ENCODE results near the gene KRT13. TPM values are rescaled to one million over a fixed set of nuclear protein-coding genes. Genes with fewer than 3 reads are reported as not detected.
"Not testable (repeated sequence)": the region's sequence is repeated elsewhere in the genome, so short reads cannot be mapped to it uniquely, and the experiment has no call there.

The KRT13 gene
- total RNA-seq, result 0.62 TPM

DNA sequence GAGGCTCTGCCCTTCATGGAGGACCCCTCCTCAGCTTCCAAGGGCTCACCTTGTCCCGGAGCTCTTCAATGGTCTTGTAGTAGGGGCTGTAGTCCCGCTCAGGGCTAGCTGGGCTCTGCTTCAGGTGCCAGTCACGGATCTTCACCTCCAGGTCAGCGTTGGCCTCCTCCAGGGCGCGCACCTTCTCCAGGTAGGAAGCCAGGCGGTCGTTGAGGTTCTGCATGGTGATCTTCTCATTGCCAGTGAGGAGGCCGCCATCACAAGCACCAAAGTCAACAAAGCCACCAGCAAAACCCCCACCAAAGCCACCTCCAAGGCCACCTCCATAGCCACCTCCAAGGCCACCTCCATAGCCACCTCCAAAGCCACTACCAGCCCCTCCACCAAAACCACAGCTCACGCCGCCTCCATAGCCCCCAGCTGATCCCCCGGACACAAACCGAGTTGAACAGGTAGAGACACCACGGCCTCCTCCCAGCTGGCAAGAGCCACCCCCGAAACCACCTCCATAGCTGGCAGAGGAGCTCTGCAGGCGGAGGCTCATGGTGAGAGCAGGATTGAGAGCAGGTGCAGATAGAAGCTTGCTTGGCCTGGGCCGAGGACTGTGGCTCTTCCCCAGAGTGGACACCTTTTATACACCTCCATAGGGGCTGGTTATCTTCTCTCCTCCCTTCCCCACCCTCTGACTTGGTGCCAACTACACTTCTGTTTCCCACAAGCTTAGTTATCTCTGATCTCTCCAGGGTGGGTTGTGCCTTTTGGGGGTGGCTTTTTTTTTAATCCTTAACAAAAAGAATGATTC, at the start of gene KRT13:
Gene KRT13 (minus strand): TSS at position 606 of the 802 bp plus-strand sequence. CDS start 62 bp downstream, at position 544.
- intact Hi-C loops (cut with DNase I), result no loop called here
- no peak for ATAC-seq
- no peak for DNase-seq (ENCODE audit: low spot score)

GRCh38 chr17:41553987-41554680, 48.7 kb upstream of the KRT13 start:
- ATAC-seq (peak; percentile 84), DNase-seq (ENCODE audit: low spot score) (no peak)

GRCh38 chr17:41553176-41553575, 47.8 kb upstream of the KRT13 start:
- DNase-seq (ENCODE audit: low spot score) (no peak), ATAC-seq (no peak)
- intact Hi-C loops (cut with DNase I), result loop anchor here (5.0 kb wide), 1 partner anchor 94 kb away; no protein-coding TSS in a partner anchor

More at GRCh38 chr17:41553987-41554680, 48.7 kb upstream of the KRT13 start:
- intact Hi-C loops (cut with DNase I), result loop anchor here (5.0 kb wide), 1 partner anchor 93 kb away; no protein-coding TSS in a partner anchor

DNA sequence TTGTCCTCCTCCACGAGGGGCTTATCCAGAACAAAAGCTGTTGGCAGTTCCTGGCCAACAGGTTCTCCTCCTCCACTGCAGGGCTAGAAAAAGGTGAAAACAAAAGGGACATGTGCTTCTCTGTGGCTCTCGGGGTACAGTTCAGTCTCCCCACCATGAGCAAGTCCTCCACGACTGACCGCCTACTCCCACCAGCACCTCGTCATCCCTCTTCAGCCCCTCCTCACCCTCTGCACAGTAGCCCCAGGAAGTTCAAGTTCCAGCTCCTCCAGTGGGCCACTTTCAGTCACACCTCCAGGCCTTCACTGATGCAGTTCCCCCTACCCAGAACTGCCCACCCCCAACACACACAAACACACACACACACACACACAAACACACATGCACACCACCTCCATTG, 47.0 kb upstream of the KRT13 start:
- ATAC-seq (no peak), DNase-seq (ENCODE audit: low spot score) (no peak)
- intact Hi-C loops (cut with DNase I), result loop anchor here (5.0 kb wide), 1 partner anchor 95 kb away; no protein-coding TSS in a partner anchor

DNA sequence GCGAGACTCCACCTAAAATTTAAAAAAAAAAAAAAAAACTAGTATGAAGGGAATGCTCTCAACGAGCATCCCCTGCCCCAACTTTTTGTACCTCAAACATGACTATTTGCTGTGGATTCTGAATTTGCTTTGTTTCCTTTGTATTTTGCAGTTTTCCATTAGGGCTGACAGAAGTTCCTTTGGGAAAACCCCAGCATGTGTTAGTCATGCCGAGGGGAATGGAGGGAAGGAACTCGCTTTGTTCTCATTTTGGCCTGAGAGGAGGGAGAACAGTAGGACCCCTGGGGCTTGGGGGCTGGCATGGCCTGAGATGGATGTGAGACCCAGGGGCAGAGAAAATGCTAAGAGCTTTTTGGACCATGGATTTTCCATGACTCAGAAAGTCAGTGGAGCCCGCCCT, 46.0 kb upstream of the KRT13 start:
- ATAC-seq (no peak), DNase-seq (ENCODE audit: low spot score) (no peak)
- intact Hi-C loops (cut with DNase I), result loop anchor here (5.0 kb wide), 1 partner anchor 96 kb away; no protein-coding TSS in a partner anchor

- intact Hi-C loops (cut with DNase I), result loop anchor here (5.0 kb wide), 1 partner anchor 98 kb away; no protein-coding TSS in a partner anchor
- ATAC-seq (peak; percentile 5), DNase-seq (ENCODE audit: low spot score) (no peak)
These were observed 44.2 kb upstream of the KRT13 start for GRCh38 chr17:41549596-41550039.

DNA sequence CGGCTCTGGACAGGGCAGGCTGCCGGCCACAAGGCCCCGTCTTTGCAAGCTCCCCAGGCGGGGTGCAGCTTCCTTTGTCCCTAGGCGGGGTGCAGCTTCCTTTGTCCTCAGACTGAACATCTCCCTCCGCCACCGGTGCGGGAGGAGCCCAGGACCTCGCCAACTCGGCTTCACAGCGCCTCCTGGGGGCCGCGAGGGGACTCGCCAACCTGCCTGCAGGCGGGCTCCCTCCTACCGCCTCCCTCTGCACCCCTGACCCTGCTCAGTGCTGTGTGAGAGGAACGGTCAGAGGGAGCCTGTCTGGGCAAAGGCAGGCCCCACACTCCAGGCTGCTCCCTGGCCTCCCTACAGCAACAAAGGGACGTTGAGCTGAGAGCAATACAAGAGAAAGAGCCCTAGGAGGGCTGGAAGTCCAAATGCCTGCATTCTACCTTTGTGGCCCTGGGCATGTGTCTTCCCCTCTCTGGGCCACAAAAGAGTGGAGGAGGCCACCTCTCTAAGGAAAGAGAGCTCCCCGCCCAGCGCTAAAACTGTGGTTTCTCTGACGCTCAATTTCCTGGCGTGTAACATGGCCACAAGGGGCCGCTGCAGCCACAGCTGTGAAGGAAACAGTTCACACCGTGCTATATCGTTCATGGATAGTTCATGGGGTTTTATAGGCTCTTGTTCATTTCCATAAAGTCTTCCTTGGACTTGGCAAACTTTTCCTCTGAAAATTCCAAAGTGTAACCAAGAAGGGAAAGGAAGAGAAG, 43.6 kb upstream of the KRT13 start:
- intact Hi-C loops (cut with DNase I), result no loop called here
- ATAC-seq, result peak; percentile 94
- peak; percentile 93 for DNase-seq (ENCODE audit: low spot score)

DNA sequence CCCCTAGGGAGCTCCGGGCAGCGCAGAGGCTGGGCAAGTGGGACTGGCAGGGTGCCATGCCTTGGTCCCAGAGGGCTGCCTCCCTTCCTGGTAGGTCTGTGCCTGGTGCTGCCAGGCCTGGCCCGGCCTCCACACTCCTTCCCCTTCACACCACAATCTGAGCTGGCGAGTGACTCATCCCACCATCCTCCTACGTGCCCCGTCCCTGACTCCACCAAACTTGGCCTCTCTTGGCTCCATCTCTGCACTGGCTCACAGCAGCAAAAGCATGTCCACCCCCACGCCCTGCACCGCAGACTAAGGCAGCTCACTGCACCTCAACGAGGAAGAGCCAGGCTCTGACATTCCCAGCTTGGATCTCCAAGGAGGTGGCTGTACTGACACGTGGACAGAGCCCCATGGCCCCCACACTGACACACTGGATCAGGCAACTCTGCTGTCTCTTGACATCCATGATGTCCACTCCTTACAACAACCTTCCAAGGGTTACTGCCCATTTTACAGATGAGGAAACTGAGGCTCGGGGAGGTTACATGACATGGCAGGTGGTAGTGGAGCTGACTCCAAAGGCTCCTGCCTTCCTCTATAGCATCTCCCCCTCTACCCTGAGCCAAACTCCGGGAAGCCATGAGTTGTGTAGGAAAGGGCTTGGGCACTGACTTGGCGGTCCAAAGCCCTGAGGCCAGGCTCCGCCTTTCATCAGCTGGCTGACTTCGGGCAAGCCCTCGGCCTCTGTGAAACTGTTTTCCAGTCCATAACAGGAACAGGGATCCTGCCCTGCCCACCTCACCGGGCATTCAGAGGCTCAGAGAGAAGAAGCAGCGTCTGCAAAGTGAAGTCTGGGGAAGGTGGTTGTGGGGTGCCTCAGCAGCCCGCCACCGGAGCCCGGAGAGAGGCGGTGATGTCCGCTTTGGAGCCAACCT, 42.8 kb upstream of the KRT13 start:
- DNase-seq (ENCODE audit: low spot score), result peak; percentile 69
- intact Hi-C loops (cut with DNase I), result no loop called here
- peak; percentile 42 for ATAC-seq

GRCh38 chr17:41547378-41547841, 42.0 kb upstream of the KRT13 start:
- DNase-seq (ENCODE audit: low spot score) (no peak), ATAC-seq (no peak)
- intact Hi-C loops (cut with DNase I), result no loop called here

DNA sequence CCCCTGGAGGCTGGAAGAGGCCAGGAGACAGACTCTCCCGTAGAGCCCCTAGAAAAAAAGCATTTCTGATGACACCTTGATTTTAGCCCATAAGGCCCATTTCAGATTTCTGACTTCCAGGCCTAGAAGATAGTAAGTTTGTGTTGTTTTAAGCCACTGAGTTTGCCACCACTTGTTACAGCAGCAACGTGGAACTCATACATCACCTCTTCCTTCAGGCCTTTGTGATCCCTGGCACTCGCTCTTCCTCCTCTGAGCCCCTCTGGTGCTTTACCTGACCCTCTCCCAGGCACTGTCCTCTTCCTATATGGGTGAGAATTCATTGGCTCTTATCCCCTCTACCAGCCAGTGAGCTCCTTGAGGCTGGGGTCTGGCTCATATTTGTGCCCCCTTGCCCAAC, 41.4 kb upstream of the KRT13 start:
- DNase-seq (ENCODE audit: low spot score), result no peak
- no peak for ATAC-seq
- intact Hi-C loops (cut with DNase I), result no loop called here

- DNase-seq (ENCODE audit: low spot score) (no peak), ATAC-seq (no peak)
- intact Hi-C loops (cut with DNase I), result no loop called here
These were observed 40.5 kb upstream of the KRT13 start for GRCh38 chr17:41545829-41546410.

- DNase-seq (ENCODE audit: low spot score) (no peak), ATAC-seq (no peak)
- intact Hi-C loops (cut with DNase I), result no loop called here
These were observed 39.5 kb upstream of the KRT13 start for GRCh38 chr17:41544935-41545334.

- DNase-seq (ENCODE audit: low spot score) (no peak), ATAC-seq (no peak)
- intact Hi-C loops (cut with DNase I), result no loop called here
These were observed 39.1 kb upstream of the KRT13 start for GRCh38 chr17:41544491-41544892.

DNA sequence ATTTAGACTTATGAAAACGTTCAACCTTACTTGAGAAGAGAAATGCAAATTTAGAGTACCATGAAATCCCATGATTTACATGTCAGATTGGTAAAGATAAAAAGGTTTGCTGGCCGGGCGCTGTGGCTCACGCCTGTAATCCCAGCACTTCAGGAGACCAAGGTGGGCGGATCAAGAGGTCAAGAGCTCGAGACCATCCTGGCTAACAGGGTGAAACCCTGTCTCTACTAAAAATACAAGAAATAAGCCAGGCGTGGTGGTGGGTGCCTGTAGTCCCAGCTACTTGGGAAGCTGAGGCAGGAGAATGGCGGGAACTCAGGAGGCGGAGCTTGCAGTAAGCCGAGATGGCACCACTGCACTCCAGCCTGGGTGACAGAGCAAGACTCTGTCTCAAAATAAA, 37.4 kb upstream of the KRT13 start:
- intact Hi-C loops (cut with DNase I); ATAC-seq; DNase-seq (ENCODE audit: low spot score): not testable (repeated sequence)

DNA sequence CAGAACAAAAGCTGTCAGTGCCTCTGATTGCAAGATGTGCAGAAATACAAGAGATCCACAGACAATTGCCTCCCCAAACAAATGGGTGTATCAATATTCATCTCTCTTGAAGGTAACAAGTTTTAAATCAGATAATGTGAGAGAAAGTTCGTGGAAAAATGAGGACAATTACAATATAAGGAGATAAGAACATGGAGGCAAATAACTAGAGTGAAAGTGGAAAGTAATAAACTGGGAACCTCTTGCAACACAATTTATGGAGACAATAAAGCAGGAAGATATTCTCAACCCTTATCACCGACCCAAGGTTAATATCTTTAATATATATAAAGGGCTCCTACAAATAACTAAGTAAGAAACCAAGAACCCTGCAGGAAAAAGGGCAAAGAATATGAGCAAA, 36.9 kb upstream of the KRT13 start:
- DNase-seq (ENCODE audit: low spot score) (no peak), ATAC-seq (no peak)
- intact Hi-C loops (cut with DNase I), result no loop called here

- intact Hi-C loops (cut with DNase I), result no loop called here
- ATAC-seq (no peak), DNase-seq (ENCODE audit: low spot score) (no peak)
These were observed 35.7 kb upstream of the KRT13 start for GRCh38 chr17:41540921-41541625.

DNA sequence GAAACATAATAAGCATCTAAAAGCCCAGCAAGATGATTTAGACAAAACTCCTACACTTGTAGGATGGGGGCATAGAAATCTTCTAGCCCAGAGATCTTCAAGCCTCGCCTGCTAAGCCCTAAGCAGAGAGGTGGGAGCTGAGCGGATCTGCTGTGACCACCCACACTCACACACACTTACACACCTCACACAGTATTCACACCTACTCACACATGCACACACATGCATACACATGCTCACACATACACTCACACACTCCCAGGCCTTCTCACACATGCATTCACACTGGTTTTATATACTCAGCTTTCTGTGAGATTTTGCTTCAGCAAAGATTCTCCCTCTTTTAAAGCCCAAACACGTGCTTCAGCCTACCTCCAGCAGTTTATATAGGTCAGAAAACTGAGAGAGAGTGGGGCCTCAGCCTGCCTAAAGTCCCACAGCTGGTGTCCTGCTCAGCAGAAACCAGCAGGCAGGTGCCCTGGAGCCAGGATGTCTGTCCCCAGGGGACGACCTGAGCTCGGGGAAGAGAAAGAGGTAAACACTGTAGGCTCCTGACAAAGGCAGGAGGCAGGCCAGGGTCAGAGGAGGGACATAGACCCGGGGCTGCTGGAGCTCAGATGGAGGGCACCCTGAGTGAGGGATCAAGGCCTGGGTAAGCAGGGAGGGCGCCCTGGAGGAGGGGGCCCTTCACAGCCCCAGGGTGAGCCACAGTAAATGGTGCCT, 34.7 kb upstream of the KRT13 start:
- no peak for DNase-seq (ENCODE audit: low spot score)

More for the DNA sequence above, 34.7 kb upstream of the KRT13 start:
- intact Hi-C loops (cut with DNase I), result no loop called here
- no peak for ATAC-seq

All from sciatic nerve (tissue), 2 donors.